ENCODE data around the gene GRIN2D. TPM values are rescaled to one million over a fixed set of nuclear protein-coding genes. Genes with fewer than 3 reads are reported as not detected.

The GRIN2D gene
- polyA plus RNA-seq, 1 experiment, result 0.07 TPM

DNA sequence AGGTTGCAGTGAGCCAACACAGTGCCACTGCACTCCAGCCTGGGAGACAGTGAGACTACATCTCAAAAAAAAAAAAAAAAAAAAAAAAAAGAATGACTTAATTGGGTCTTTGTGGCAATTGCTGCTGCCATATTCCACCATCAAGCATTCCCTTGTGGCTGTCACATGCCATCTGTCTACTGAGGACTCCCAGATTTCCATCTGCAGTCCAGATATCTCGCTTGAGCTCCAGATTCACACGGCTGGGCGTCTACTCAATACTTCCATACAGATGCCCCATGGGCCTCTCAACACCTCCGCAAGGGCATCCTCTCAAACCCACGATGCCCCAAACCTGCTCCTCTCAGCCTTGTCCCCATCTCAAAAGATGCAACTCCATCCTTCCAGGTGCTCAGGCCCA lies 42.6 kb upstream of the GRIN2D start:
- ChIA-PET POLR2A (interaction anchor here (1.1 kb wide), 1 partner anchor 17 kb away, joined by 4 read pairs; no protein-coding TSS in a partner anchor), CTCF (interaction anchor here (0.5 to 2.3 kb wide), 11 partner anchors 10 to 997 kb away, joined by 3 to 10 read pairs (median 4); partner anchors contain the start of genes SYNGR4 and TMEM143)
- H3K4me3 ChIP-seq (ENCODE audit: low read depth, low read length), result no peak overlapping the region
- H3K9me3 ChIP-seq (ENCODE audit: control insufficient read depth, insufficient read depth, low read length), result no peaks in the 10 kb centered on the region
- H3K27me3 ChIP-seq (ENCODE audit: control insufficient read depth, insufficient read depth, low read length), result no peaks in the 10 kb centered on the region
- TF ChIP-seq, protein P1, sequence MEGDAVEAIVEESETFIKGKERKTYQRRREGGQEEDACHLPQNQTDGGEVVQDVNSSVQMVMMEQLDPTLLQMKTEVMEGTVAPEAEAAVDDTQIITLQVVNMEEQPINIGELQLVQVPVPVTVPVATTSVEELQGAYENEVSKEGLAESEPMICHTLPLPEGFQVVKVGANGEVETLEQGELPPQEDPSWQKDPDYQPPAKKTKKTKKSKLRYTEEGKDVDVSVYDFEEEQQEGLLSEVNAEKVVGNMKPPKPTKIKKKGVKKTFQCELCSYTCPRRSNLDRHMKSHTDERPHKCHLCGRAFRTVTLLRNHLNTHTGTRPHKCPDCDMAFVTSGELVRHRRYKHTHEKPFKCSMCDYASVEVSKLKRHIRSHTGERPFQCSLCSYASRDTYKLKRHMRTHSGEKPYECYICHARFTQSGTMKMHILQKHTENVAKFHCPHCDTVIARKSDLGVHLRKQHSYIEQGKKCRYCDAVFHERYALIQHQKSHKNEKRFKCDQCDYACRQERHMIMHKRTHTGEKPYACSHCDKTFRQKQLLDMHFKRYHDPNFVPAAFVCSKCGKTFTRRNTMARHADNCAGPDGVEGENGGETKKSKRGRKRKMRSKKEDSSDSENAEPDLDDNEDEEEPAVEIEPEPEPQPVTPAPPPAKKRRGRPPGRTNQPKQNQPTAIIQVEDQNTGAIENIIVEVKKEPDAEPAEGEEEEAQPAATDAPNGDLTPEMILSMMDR (IDR thresholded peaks at IDR 0.05; ENCODE audit: low read depth, low read length), result no peak
- no peak for DNase-seq (ENCODE audit: low read depth, low spot score)
- no peak overlapping the region for H3K27ac ChIP-seq (ENCODE audit: low read depth, low read length)

DNA sequence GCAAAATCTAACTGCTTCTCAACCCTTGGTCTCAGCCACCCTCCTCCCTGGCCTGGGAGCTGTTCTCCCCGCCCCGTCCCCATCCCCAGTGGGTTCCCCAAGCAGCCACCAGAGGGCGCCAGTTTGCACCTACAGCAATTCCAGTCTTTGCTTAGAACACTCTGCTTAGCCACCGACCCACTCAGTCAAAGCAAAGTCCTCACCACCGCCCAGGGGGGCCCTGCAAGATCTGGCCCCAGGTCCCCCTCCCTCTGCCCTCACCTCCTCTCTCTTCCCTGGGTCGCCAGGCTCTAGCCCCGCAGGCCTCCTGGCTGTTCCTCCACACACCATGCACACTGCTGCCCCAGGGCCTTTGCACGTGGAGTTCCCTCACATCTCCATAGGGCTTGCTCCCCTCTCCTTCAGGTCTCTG lies 42.1 kb upstream of the GRIN2D start:
- H3K9me3 ChIP-seq (ENCODE audit: control insufficient read depth, insufficient read depth, low read length), result no peaks in the 10 kb centered on the region
- POLR2A ChIA-PET, result interaction anchor here (1.1 kb wide), 1 partner anchor 17 kb away, joined by 4 read pairs; no protein-coding TSS in a partner anchor
- H3K4me3 ChIP-seq (ENCODE audit: low read depth, low read length), result no peak overlapping the region
- H3K27ac ChIP-seq (ENCODE audit: low read depth, low read length), result no peak overlapping the region
- TF ChIP-seq, protein P1 (IDR thresholded peaks at IDR 0.05; ENCODE audit: low read depth, low read length), result peak; percentile 69
- CTCF ChIA-PET, result interaction anchor here (0.6 to 2.3 kb wide), 9 partner anchors 10 to 997 kb away, joined by 3 to 10 read pairs (median 4); partner anchors contain the start of genes SYNGR4 and TMEM143
- no peak for DNase-seq (ENCODE audit: low read depth, low spot score)
- H3K27me3 ChIP-seq (ENCODE audit: control insufficient read depth, insufficient read depth, low read length), result no peaks in the 10 kb centered on the region

DNA sequence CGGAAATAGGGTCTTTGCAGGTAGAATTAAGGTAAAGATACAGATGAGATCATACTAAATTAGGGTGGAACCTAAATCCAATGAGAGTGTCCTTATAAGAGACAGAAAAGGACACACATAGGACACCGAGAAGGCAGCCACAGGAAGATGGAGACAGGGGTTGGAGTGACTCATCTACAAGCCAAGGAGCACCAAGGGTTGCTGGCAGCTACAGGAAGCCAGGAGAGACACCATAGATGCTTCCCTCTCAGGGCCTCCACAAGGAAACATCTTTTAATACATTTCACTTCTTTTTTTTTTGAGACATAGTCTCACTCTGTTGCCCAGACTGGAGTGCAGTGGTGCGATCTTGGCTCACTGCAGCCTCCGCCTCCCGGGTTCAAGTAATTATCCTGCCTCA lies 39.8 kb upstream of the GRIN2D start:
- no peak for DNase-seq (ENCODE audit: low read depth, low spot score)
- no peaks in the 10 kb centered on the region for H3K27me3 ChIP-seq (ENCODE audit: control insufficient read depth, insufficient read depth, low read length)
- CTCF ChIA-PET, result interaction anchor here (2.3 to 3.2 kb wide), 2 partner anchors 20 to 37 kb away, joined by 5 to 11 read pairs; partner anchors contain the start of gene KDELR1
- H3K27ac ChIP-seq (ENCODE audit: low read depth, low read length), result no peak overlapping the region
- TF ChIP-seq, protein P1 (IDR thresholded peaks at IDR 0.05; ENCODE audit: low read depth, low read length), result no peak
- POLR2A ChIA-PET, result interaction anchor here (0.7 kb wide), 1 partner anchor 215 kb away, joined by 6 read pairs; no protein-coding TSS in a partner anchor
- H3K9me3 ChIP-seq (ENCODE audit: control insufficient read depth, insufficient read depth, low read length), result no peaks in the 10 kb centered on the region
- H3K4me3 ChIP-seq (ENCODE audit: low read depth, low read length), result no peak overlapping the region

DNA sequence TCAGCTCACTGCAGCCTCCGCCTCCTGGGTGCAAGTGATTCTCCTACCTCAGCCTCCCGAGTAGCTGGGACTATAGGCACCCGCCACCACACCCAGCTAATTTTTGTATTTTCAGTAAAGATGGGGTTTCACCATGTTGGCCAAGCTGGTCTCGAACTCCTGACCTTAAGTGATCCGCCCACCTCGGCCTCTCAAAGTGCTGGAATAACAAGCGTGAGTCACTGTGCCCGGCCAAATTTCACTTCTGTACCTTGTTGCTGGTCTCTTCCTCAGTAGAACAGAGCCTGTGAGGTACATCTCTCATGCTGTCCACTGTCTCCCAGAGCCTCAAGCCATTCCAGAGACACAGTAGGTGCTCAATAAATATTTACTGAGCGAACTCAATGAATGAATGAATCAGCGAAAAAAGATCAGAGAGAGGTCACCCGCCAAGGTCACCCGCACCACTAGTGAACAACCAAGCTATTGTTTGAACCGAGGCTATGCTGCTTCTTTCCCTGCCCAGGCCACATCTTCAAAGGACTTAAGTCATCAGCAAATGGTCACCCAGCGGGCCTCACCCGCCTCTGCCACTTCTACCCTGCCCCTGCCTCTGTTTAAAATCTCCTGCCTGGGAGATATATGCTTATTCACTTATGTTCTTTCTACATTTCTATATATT lies 39.0 kb upstream of the GRIN2D start:
- CTCF ChIA-PET, result interaction anchor here (0.6 to 3.2 kb wide), 3 partner anchors 21 to 151 kb away, joined by 5 to 11 read pairs (median 5); partner anchors contain the start of gene KDELR1
- no peak overlapping the region for H3K4me3 ChIP-seq (ENCODE audit: low read depth, low read length)
- TF ChIP-seq, protein P1 (IDR thresholded peaks at IDR 0.05; ENCODE audit: low read depth, low read length), result no peak
- H3K27ac ChIP-seq (ENCODE audit: low read depth, low read length), result no peak overlapping the region
- H3K27me3 ChIP-seq (ENCODE audit: control insufficient read depth, insufficient read depth, low read length), result no peaks in the 10 kb centered on the region
- POLR2A ChIA-PET, result no interaction called here
- DNase-seq (ENCODE audit: low read depth, low spot score), result no peak
- no peaks in the 10 kb centered on the region for H3K9me3 ChIP-seq (ENCODE audit: control insufficient read depth, insufficient read depth, low read length)

DNA sequence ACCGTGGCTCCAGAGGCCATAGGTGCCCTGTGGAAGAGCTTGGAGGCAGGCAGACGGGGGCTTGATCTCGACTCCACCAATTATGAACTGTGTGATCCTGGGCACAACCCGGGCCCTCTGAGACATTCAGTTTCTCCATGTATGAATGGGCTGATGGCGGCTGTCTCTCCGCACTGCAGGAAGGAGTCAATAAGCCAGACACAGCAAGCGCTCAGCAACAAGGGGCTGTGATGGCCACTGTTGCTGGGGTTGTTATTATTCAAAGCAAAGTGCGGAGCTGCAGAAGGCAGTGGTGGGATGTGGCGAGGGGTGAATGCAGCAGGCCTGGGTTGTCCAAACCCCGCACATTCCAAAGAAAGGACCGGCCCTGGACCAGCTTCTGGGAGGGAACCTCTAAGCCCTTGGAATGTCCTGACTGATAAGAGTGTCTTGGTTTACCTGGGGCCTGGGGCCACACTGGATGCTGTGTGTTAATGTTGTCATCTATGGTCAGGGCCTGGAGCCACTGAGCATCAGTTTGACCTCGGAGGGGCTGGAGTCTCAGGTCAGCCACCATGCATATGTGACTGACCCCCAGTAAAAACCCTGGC lies 38.0 kb upstream of the GRIN2D start:
- Histone ChIP-seq H3K27me3 (ENCODE audit: control insufficient read depth, insufficient read depth, low read length) (no peaks in the 10 kb centered on the region), H3K27ac (ENCODE audit: low read depth, low read length) (no peak overlapping the region), H3K4me3 (ENCODE audit: low read depth, low read length) (no peak overlapping the region), H3K9me3 (ENCODE audit: control insufficient read depth, insufficient read depth, low read length) (no peaks in the 10 kb centered on the region)
- DNase-seq (ENCODE audit: low read depth, low spot score), result no peak
- POLR2A ChIA-PET, result no interaction called here
- CTCF ChIA-PET, result interaction anchor here (0.7 to 3.2 kb wide), 2 partner anchors 23 to 36 kb away, joined by 4 to 11 read pairs; partner anchors contain the start of gene KDELR1
- TF ChIP-seq, protein P1 (IDR thresholded peaks at IDR 0.05; ENCODE audit: low read depth, low read length), result no peak

Data from AG04450 (cell line).